Stimulated activated CD4-positive, alpha-beta T cell treated with anti-CD3 and anti-CD28 coated beads, TNF-alpha, amount 100 ng/mL, for 24 hours (primary cell): ENCODE data around the gene CLPTM1L.
A peak's percentile ranks its signal among the peaks of the same experiment; 100 is the strongest.

ENCODE experiments used
- DNase-seq, 3 experiments: peaks; one replicate each; pipeline ENCODE4 v3.0.0-alpha.2; 2020; ENCODE audit warnings: low read depth in 3 of 3

CLPTM1L gene

DNA sequence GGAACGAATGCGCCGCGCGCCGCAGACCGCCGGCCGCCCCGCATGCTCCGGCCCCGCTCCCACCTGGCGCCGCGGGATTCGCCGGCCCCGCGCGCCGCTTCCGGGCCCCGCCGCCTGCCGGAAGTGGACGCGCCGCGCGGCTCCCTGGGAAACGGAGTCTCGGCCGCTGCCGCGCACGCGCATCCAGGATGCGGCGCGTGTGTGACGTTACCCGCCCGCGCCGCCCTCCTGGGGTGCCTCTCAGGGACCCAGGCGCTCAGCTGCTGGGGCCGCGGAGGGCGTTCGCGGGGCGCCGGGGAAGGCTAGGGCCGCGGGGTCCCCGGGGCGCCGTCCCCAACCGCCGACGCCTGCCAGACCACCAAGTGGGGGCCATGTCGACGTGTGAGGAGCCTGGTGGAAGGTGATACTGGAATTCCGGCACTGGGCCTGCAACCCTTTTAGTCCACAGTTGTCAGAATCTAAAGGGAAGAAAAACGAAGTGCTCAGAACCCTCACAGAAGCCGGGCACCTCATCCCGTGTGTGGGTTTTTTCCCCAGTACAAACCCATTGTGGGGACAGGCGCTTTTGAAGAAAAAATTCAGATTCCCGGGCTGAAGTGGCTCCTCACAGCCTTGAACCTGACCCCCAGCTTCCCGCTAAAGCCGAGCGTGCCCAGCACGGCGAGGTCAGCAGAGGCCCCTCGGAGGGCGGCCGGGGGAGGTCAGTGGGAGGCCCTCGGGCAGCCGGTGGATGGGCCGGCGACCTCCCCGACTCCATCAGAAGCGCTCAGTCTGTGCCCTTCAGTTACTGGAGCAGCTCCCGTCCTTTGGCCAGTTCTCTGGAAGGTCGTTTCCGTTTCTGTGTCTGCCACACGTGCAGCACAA is at the start of gene CLPTM1L:
CLPTM1L (minus strand) TSS at position 125 of the 864 bp plus-strand sequence. CDS start 258 bp downstream, outside the sequence.
- DNase-seq, result peak; percentile 72 to 83 (median 76)

- DNase-seq, result no peak
These were observed 48.9 kb upstream of the CLPTM1L start for GRCh38 chr5:1393571-1394501.

GRCh38 chr5:1392801-1393565 is 48.1 kb upstream of the CLPTM1L start:
- DNase-seq, result no peak

- no peak for DNase-seq
These were observed 47.4 kb upstream of the CLPTM1L start for GRCh38 chr5:1392261-1392660.

GRCh38 chr5:1391691-1392090 is 46.8 kb upstream of the CLPTM1L start:
- DNase-seq, result no peak

GRCh38 chr5:1390861-1391600 is 46.1 kb upstream of the CLPTM1L start:
- no peak for DNase-seq

- DNase-seq, result no peak
These were observed 45.4 kb upstream of the CLPTM1L start for GRCh38 chr5:1390333-1390732.

DNA sequence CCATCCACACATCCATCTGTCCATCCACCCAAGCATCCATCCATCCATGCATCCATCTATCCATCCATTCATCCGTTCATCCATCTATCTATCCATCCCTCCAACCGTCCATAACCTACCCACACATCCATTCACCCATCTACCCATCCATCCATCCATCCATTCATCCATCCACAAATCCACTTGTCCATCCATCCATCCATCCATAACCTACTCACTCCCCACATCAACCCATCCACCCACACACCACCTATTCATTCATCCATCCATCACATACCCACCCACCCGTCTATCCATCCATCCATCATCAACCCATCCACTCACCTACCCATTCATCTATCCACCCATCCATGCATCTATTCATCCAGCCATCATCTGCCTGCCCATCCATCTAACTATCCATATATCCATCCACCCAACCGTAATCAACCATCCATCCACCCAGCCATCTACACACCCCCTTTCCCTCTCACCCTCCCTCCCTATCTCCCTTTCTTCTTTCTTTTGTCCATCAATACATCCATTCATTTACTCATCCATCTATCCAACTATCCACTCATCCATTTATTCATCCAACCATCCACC is 43.6 kb upstream of the CLPTM1L start:
- no peak for DNase-seq

DNA sequence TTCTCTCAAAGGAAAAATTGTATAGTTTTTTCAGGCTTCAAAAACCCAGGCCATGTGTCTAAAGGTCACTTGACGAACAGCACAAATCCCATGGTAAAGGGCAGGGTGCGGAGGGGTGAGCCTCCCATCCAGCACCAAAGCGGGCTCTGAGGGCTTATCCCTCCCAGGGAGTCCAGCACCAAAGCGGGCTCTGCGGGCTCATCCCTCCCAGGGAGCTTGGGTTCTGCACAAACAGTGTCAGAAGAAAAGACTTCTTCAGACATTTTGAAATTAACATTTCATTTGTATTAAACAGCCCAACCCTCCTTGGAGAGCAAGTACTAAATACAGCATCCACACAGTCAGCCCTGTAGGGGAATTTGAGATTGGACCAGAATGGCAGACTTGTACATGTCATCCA is 43.0 kb upstream of the CLPTM1L start:
- no peak for DNase-seq

DNA sequence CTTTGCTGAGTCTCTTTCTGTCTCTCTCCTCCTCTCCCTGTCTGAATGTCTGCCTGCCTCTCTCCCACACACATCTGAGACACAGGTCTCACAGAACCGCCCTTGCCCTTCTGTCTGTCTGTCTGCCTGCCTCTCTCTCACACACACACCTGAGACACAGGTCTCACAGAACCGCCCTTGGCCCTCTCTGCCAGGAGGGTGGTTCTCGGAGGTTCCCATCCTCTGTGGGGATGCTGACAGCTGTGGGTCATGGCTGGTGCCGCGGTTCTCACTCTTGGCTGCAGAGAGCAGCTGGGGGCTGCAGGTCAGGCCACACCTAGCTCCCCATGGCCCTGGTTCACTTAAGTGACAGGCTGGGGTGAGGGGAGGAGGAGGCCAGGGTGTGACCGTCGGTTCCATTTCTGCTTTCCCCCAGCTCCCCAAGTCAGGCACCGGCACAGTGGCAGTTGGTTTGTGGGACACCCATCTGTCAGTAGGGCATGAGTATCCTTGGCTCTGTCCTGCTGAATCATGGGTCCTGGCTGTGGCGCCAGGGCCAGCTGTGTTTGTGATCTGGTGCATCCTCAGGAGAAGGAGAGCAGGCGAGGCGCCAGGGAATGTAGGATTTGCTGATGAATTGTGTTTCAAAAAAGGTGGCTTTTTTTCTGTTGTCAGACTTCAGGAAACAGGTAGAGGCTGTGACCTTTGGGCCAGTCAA is 42.3 kb upstream of the CLPTM1L start:
- no peak for DNase-seq

GRCh38 chr5:1386274-1386717 is 41.4 kb upstream of the CLPTM1L start:
- peak in 2 of 3 experiments; percentile 23 to 54 for DNase-seq

- peak; percentile 66 to 90 (median 68) for DNase-seq
These were observed 40.7 kb upstream of the CLPTM1L start for GRCh38 chr5:1385395-1386273.

GRCh38 chr5:1384521-1384920 is 39.6 kb upstream of the CLPTM1L start:
- no peak for DNase-seq

GRCh38 chr5:1383886-1384401 is 39.0 kb upstream of the CLPTM1L start:
- DNase-seq, result no peak

DNA sequence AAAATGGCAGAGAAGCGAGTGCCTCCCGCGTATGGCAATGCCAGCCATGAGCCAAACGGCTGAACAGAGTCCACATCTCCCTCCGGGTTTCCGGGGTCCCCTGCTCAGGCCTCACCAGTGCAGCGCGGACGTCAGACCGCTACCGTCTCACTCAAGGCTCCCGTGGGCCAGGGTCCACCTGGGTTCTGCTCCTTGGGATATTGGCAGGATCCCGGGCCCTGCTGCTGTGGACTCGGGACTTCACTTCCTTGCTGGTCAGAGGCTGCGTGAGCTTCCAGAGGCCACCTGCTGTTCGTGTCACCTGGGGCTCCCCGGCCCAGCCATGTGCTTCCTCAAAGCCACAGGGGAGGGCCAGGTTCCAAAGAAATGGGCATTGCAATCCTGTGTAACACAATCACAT is 38.4 kb upstream of the CLPTM1L start:
- no peak for DNase-seq

GRCh38 chr5:1382248-1382700 is 37.4 kb upstream of the CLPTM1L start:
- DNase-seq, result no peak

GRCh38 chr5:1381370-1382247 is 36.7 kb upstream of the CLPTM1L start:
- no peak for DNase-seq

GRCh38 chr5:1380910-1381309 is 36.0 kb upstream of the CLPTM1L start:
- DNase-seq, result no peak
